HepG2 (cell line): ENCODE results near the gene CYSTM1. TPM values are rescaled to one million over a fixed set of nuclear protein-coding genes. Genes with fewer than 3 reads are reported as not detected.

Experiments
- AGO2 ChIP-seq: fragments of 200-400 bp; formaldehyde crosslinking; optimal IDR thresholded peaks from 2 replicates; pipeline ENCODE3; 2017; ENCODE audit warnings: mild to moderate bottlenecking, low read depth, low read length, moderate library complexity
- ETV5 ChIP-seq: IDR thresholded peaks from 2 replicates; pipeline ENCODE4 v1.6.1; 2018; ENCODE audit warnings: missing biosample characterization, missing genetic modification reagents, inconsistent platforms, borderline replicate concordance
- FOXK1 ChIP-seq: sonication (generic); formaldehyde crosslinking; IDR thresholded peaks from 2 replicates; pipeline ENCODE4 v1.4.0; 2020; ENCODE audit warnings: low read depth, missing genetic modification reagents, borderline replicate concordance
- HHEX ChIP-seq: IDR thresholded peaks from 2 replicates; pipeline ENCODE4 v1.6.1; 2016; ENCODE audit warnings: control low read depth
- HNF4G ChIP-seq, 2 experiments: sonication (generic) in 1 of 2; formaldehyde crosslinking in 1 of 2; IDR thresholded peaks; 2 replicates each; pipeline versions ENCODE4 v1.4.0 to v1.6.1; 2011 to 2020; ENCODE audit warnings: borderline replicate concordance in 2 of 2, low read depth in 2 of 2, mild to moderate bottlenecking in 2 of 2, low read length in 1 of 2, missing genetic modification reagents in 1 of 2, moderate library complexity in 1 of 2
- KDM1A ChIP-seq: IDR thresholded peaks from 2 replicates; pipeline ENCODE4 v1.6.1; 2016; ENCODE audit warnings: missing compliant biosample characterization
- KDM6A ChIP-seq: IDR thresholded peaks from 2 replicates; pipeline ENCODE4 v1.6.1; 2016; ENCODE audit warnings: low read depth
- KLF13 ChIP-seq: sonication (generic); formaldehyde crosslinking; IDR thresholded peaks from 2 replicates; pipeline ENCODE4 v1.4.0; 2020; ENCODE audit warnings: mild to moderate bottlenecking, missing genetic modification reagents
- MIER3 ChIP-seq: IDR thresholded peaks from 2 replicates; pipeline ENCODE4 v1.6.1; 2016; ENCODE audit warnings: missing compliant biosample characterization, borderline replicate concordance
- PHF8 ChIP-seq: sonication (generic); formaldehyde crosslinking; IDR thresholded peaks from 2 replicates; pipeline ENCODE4 v1.5.0; 2020; ENCODE audit warnings: missing genetic modification reagents
- PRMT3 ChIP-seq: sonication (generic); formaldehyde crosslinking; IDR thresholded peaks from 2 replicates; pipeline ENCODE4 v1.8.1; 2022; ENCODE audit warnings: low read depth, mild to moderate bottlenecking, moderate library complexity, missing genetic modification reagents, borderline replicate concordance
- RFX5 ChIP-seq: IDR thresholded peaks from 2 replicates; pipeline ENCODE4 v1.6.1; 2011; ENCODE audit warnings: low read depth, low read length, improper control_type of control experiment
- SMARCC2 ChIP-seq: fragments of 450-650 bp; IDR thresholded peaks from 2 replicates; pipeline ENCODE4 v1.6.1; 2017; ENCODE audit warnings: antibody characterized with exemption, mild to moderate bottlenecking
- ZNF292 ChIP-seq: sonication (generic); formaldehyde crosslinking; IDR thresholded peaks from 2 replicates; pipeline ENCODE4 v1.8.1; 2022; ENCODE audit warnings: mild to moderate bottlenecking, low read depth, missing genetic modification reagents, borderline replicate concordance
- ZNF350 ChIP-seq: sonication (generic); formaldehyde crosslinking; IDR thresholded peaks from 2 replicates; pipeline ENCODE4 v1.4.0; 2020; ENCODE audit warnings: mild to moderate bottlenecking, low read depth, missing genetic modification reagents, borderline replicate concordance
- ZNF629 ChIP-seq: sonication (generic); formaldehyde crosslinking; conservative IDR thresholded peaks from 2 replicates; pipeline ENCODE4 v1.5.0; 2020; ENCODE audit warnings: missing genetic modification reagents
- ZNF772 ChIP-seq: sonication (generic); formaldehyde crosslinking; IDR thresholded peaks from 2 replicates; pipeline ENCODE4 v1.5.0; 2020; ENCODE audit warnings: mild to moderate bottlenecking, missing genetic modification reagents
- ZNF777 ChIP-seq: sonication (generic); formaldehyde crosslinking; IDR thresholded peaks from 2 replicates; pipeline ENCODE4 v1.4.0; 2020; ENCODE audit warnings: missing genetic modification reagents
- polyA plus RNA-seq, 8 experiments: library from polyadenylated mRNA; depleted of rRNA in 3 of 8; stranded (reverse) in 7 of 8; unstranded in 1 of 8; fragments of >200 nt; fragmentation: Illumina TruSeq in 4 of 8; extraction: Trizol in 4 of 8; gene quantifications; 2 replicates each; pipeline versions ENCODE4 v1.2.1 to v1.2.3, GENCODE V29; 2011 to 2016; ENCODE audit warnings: low read depth in 4 of 8, missing spikeins in 1 of 8, mixed read lengths in 1 of 8; ENCODE audit not compliant: insufficient read depth in 1 of 8
- total RNA-seq, 5 experiments: library from RNA; depleted of rRNA; stranded (reverse); fragments of >200 nt; fragmentation: Illumina TruSeq; extraction: Trizol; gene quantifications; 2 replicates each; pipeline ENCODE4 v1.2.3, GENCODE V29; 2016; ENCODE audit warnings: low read depth in 1 of 5
- TF ChIP-seq, protein P1 (sequence below): sonication (generic); formaldehyde crosslinking; IDR thresholded peaks from 2 replicates; pipeline ENCODE4 v1.8.1; 2023; ENCODE audit warnings: mild to moderate bottlenecking, missing genetic modification reagents
- TF ChIP-seq, protein P2 (sequence below): sonication (generic); formaldehyde crosslinking; IDR thresholded peaks from 2 replicates; pipeline ENCODE4 v1.4.0; 2020; ENCODE audit warnings: missing genetic modification reagents
- TF ChIP-seq, protein P3 (sequence below): sonication (generic); formaldehyde crosslinking; IDR thresholded peaks from 2 replicates; pipeline ENCODE4 v1.4.0; 2020; ENCODE audit warnings: low read depth, mild to moderate bottlenecking, missing genetic modification reagents
- TF ChIP-seq, protein P4 (sequence below): sonication (generic); formaldehyde crosslinking; IDR thresholded peaks from 2 replicates; pipeline ENCODE4 v1.4.0; 2020; ENCODE audit warnings: missing genetic modification reagents

Gene CYSTM1
- total and polyA plus RNA-seq, 2 of the 13 experiments (the other 11 are each of a cell fraction or from before 2014, with no cell fraction given): 40.0 to 73.4 TPM

DNA sequence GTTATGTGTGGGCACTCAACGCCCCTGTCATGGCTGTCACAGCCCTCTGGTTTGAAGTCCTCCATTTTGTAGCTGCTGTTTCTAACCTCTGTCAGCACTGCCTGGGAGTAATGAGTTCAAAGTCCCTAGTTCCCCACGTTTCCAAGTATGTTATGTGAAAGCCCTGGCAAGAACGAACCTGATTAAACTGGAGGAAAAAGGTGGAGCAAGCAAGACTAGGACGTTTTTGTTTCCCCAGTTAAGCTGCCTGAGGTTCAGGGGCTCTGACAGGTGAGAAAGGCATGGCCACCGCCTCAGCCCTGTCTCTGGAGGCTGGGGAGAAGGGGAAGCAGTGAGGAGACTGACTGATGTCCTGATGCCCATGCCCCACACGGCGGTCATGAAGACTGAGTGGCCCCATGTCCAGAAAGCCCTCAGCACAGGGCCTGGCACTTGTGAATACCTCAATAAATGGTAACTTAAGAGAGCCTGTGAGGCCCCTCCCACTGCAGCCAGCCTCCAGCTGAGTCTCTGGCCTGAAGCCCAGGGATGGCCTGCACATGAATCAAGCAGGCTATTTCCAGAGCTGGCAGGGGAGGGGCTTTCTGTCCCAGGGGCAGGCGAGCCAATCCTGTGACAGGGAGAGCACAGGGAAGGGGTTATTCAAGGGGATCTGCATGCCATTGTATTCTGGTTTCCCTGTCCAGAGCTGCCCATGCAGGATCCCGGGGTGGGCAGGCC lies 66.2 kb downstream of the CYSTM1 start (continued):
- TF ChIP-seq PRMT3 (CRISPR knock-in tag) (no peak), ZNF777 (CRISPR knock-in tag) (no peak), MIER3 (CRISPR knock-in tag) (0 out of 2 replicates have a peak, but pooled peaks have one; percentile 28), HHEX (CRISPR knock-in tag) (no peak), KDM1A (CRISPR knock-in tag) (no peak), FOXK1 (CRISPR knock-in tag) (no peak), ZNF772 (no peak), PHF8 (CRISPR knock-in tag) (0 out of 2 replicates have a peak, but pooled peaks have one; percentile 37), SMARCC2 (no peak), ETV5 (CRISPR knock-in tag) (no peak), RFX5 (no peak), ZNF350 (CRISPR knock-in tag) (no peak), KDM6A (CRISPR knock-in tag) (no peak; the same call in 1 of the 2 replicates), HNF4G (IDR thresholded peaks at IDR 0.05; ENCODE audit: borderline replicate concordance, low read depth, low read length) (no peak; the same call in 1 of the 2 replicates), HNF4G (CRISPR knock-in tag; IDR thresholded peaks at IDR 0.05; ENCODE audit: borderline replicate concordance, low read depth) (no peak), AGO2 (peak; percentile 48), ZNF629 (CRISPR knock-in tag) (no peak), ZNF292 (CRISPR knock-in tag) (no peak), KLF13 (CRISPR knock-in tag) (no peak)
- TF ChIP-seq, protein P1, sequence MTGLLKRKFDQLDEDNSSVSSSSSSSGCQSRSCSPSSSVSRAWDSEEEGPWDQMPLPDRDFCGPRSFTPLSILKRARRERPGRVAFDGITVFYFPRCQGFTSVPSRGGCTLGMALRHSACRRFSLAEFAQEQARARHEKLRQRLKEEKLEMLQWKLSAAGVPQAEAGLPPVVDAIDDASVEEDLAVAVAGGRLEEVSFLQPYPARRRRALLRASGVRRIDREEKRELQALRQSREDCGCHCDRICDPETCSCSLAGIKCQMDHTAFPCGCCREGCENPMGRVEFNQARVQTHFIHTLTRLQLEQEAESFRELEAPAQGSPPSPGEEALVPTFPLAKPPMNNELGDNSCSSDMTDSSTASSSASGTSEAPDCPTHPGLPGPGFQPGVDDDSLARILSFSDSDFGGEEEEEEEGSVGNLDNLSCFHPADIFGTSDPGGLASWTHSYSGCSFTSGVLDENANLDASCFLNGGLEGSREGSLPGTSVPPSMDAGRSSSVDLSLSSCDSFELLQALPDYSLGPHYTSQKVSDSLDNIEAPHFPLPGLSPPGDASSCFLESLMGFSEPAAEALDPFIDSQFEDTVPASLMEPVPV (CRISPR knock-in tag): no peak
- TF ChIP-seq, protein P2, sequence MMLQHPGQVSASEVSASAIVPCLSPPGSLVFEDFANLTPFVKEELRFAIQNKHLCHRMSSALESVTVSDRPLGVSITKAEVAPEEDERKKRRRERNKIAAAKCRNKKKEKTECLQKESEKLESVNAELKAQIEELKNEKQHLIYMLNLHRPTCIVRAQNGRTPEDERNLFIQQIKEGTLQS (CRISPR knock-in tag): no peak
- TF ChIP-seq, protein P3, sequence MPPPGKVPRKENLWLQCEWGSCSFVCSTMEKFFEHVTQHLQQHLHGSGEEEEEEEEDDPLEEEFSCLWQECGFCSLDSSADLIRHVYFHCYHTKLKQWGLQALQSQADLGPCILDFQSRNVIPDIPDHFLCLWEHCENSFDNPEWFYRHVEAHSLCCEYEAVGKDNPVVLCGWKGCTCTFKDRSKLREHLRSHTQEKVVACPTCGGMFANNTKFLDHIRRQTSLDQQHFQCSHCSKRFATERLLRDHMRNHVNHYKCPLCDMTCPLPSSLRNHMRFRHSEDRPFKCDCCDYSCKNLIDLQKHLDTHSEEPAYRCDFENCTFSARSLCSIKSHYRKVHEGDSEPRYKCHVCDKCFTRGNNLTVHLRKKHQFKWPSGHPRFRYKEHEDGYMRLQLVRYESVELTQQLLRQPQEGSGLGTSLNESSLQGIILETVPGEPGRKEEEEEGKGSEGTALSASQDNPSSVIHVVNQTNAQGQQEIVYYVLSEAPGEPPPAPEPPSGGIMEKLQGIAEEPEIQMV: no peak
- TF ChIP-seq, protein P4, sequence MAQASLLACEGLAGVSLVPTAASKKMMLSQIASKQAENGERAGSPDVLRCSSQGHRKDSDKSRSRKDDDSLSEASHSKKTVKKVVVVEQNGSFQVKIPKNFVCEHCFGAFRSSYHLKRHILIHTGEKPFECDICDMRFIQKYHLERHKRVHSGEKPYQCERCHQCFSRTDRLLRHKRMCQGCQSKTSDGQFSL (CRISPR knock-in tag): no peak
